SK-N-SH (cell line): ENCODE data around the gene JMJD1C.
"Not testable (repeated sequence)": the region's sequence is repeated elsewhere in the genome, so short reads cannot be mapped to it uniquely, and the experiment has no call there.

Experiments
- CTCF ChIP-seq: fragments of 200-600 bp; sonication (generic); IDR thresholded peaks from 2 replicates; pipeline ENCODE4 v1.6.1; 2017; ENCODE audit warnings: antibody characterized with exemption, mild to moderate bottlenecking, moderate library complexity
- EP300 ChIP-seq, 2 experiments: IDR thresholded peaks; 2 replicates each; pipeline versions ENCODE4 v1.4.0 to v1.6.1; 2012; ENCODE audit warnings: borderline replicate concordance in 1 of 2, low read depth in 1 of 2, low read length in 1 of 2
- EZH2phosphoT487 ChIP-seq: fragments of 200-600 bp; sonication (generic); IDR thresholded peaks from 2 replicates; pipeline ENCODE4 v1.6.1; 2017; ENCODE audit warnings: low read depth, mixed run types, mild to moderate bottlenecking, antibody characterized with exemption, moderate library complexity, borderline replicate concordance
- MEF2A ChIP-seq: IDR thresholded peaks from 2 replicates; pipeline ENCODE4 v1.4.0; 2012; ENCODE audit warnings: low read depth, borderline replicate concordance
- POLR2AphosphoS5 ChIP-seq: IDR thresholded peaks from 2 replicates; pipeline ENCODE4 v1.6.1; 2012; ENCODE audit warnings: low read depth, low read length
- RAD21 ChIP-seq: IDR thresholded peaks from 2 replicates; pipeline ENCODE4 v1.6.1; 2012; ENCODE audit warnings: mild to moderate bottlenecking, low read length
- REST ChIP-seq: IDR thresholded peaks from 2 replicates; pipeline ENCODE4 v1.6.1; 2012; ENCODE audit warnings: mild to moderate bottlenecking, low read depth, low read length, moderate library complexity
- RFX5 ChIP-seq: IDR thresholded peaks from 2 replicates; pipeline ENCODE4 v1.6.1; 2012; ENCODE audit warnings: mild to moderate bottlenecking, improper control_type of control experiment, low read length
- TF ChIP-seq, protein P1 (sequence below): fragments of 150-350 bp; IDR thresholded peaks from 2 replicates; pipeline ENCODE4 v1.6.1; 2017; ENCODE audit warnings: antibody characterized with exemption, low read length, low read depth, borderline replicate concordance

GRCh38 chr10:63153868-63154545 is 311.8 kb downstream of the JMJD1C start:
- TF ChIP-seq CTCF; POLR2AphosphoS5; EP300 (IDR thresholded peaks at IDR 0.05; ENCODE audit: borderline replicate concordance in 1 of 2, low read depth in 1 of 2, low read length in 1 of 2); RAD21; REST; RFX5; EZH2phosphoT487; MEF2A: not testable (repeated sequence)
- TF ChIP-seq, protein P1, sequence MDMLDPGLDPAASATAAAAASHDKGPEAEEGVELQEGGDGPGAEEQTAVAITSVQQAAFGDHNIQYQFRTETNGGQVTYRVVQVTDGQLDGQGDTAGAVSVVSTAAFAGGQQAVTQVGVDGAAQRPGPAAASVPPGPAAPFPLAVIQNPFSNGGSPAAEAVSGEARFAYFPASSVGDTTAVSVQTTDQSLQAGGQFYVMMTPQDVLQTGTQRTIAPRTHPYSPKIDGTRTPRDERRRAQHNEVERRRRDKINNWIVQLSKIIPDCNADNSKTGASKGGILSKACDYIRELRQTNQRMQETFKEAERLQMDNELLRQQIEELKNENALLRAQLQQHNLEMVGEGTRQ = not testable (repeated sequence)
